ENCODE measurements around the gene FBXO42.

FBXO42 gene

GRCh38 chr1:16351994-16352841 lies at the start of gene FBXO42:
Gene FBXO42, minus strand, starts transcription at chr1:16352480. Its CDS starts 37,062 bp downstream, at chr1:16315418.
- Histone ChIP-seq H3K4me3 (ENCODE audit: low read length) (peak within 1 kb of the TSS; percentile 98), H3K36me3 (ENCODE audit: control insufficient read depth, insufficient read depth, low read length, severe bottlenecking) (no peaks in the 10 kb centered on the region), H3K9me3 (ENCODE audit: control insufficient read depth, low read length) (no peaks in the 10 kb centered on the region), H3K27me3 (replicated peaks; ENCODE audit: control insufficient read depth, insufficient read depth, low read length) (no peaks in the 10 kb centered on the region), H3K9ac (ENCODE audit: low read length) (peak within 1 kb of the TSS; percentile 99), H3K4me1 (ENCODE audit: control insufficient read depth, insufficient read depth, low read length) (peaks cover 29% of the 10 kb centered on the region)
- peak; percentile 98 for DNase-seq (ENCODE audit: low read depth)

DNA sequence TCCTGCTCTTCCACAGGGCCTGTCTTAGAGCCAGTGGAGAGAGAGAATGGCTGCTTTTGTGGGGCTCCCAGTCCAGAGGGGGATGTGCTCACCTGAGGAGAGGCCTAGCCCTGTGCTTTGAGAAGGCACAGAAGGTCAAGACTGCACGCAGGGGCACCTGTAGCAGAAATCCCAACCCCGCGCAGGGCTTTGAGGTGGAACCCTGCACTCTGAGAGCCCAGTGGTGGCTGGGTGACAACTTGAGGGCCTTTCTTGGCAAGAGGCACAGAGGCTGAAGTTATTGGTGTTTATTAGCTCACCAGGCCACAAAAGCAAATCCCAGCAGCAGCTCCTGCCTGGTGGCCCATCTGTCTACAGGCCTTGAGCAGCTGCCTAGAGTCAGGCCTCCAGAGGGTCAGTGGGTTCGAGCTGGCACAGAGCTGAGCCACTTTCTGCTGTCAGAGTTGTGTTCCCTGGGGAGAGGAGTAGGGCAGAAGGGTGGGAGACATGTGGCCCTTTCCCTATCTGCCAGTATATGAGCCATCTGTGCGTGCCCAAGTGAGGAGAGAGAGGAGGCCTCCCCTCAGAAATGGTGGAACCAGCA lies 46.2 kb upstream of the FBXO42 start:
- no peaks in the 10 kb centered on the region for H3K9me3 ChIP-seq (ENCODE audit: control insufficient read depth, low read length)
- no peak for DNase-seq (ENCODE audit: low read depth)
- H3K36me3 ChIP-seq (ENCODE audit: control insufficient read depth, insufficient read depth, low read length, severe bottlenecking), result peaks cover 49% of the 10 kb centered on the region
- H3K4me1 ChIP-seq (ENCODE audit: control insufficient read depth, insufficient read depth, low read length), result peaks cover 22% of the 10 kb centered on the region
- H3K9ac ChIP-seq (ENCODE audit: low read length), result no peak overlapping the region
- no peak overlapping the region for H3K4me3 ChIP-seq (ENCODE audit: low read length)
- H3K27me3 ChIP-seq (replicated peaks; ENCODE audit: control insufficient read depth, insufficient read depth, low read length), result no peaks in the 10 kb centered on the region

DNA sequence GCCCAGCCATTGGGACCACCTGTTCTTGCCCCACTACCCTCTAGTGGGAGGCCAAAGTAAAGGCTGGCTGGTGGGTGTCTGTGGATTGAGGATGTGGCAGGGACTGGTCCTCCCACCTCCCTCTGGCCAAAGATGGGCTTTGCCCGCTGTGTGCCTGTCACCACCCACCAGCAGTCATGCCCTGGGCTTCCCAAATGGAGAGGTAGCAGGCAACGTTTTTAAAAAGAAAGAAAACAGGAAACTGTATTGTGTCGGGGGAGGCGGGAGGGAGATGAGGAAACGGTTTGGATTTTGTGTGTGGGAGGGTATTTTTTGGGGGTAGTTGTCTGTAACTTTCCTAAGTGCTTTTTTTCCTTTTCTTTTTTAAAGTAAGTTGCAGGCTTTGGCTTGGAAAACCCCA lies 44.8 kb upstream of the FBXO42 start:
- H3K27me3 ChIP-seq (replicated peaks; ENCODE audit: control insufficient read depth, insufficient read depth, low read length), result no peaks in the 10 kb centered on the region
- peaks cover 49% of the 10 kb centered on the region for H3K36me3 ChIP-seq (ENCODE audit: control insufficient read depth, insufficient read depth, low read length, severe bottlenecking)
- H3K9ac ChIP-seq (ENCODE audit: low read length), result peak overlapping the region; percentile 7
- no peak for DNase-seq (ENCODE audit: low read depth)
- H3K9me3 ChIP-seq (ENCODE audit: control insufficient read depth, low read length), result no peaks in the 10 kb centered on the region
- H3K4me3 ChIP-seq (ENCODE audit: low read length), result peak overlapping the region; percentile 11
- peaks cover 31% of the 10 kb centered on the region for H3K4me1 ChIP-seq (ENCODE audit: control insufficient read depth, insufficient read depth, low read length)

- Histone ChIP-seq H3K9ac (ENCODE audit: low read length) (no peak overlapping the region), H3K27me3 (replicated peaks; ENCODE audit: control insufficient read depth, insufficient read depth, low read length) (no peaks in the 10 kb centered on the region), H3K4me3 (ENCODE audit: low read length) (peak overlapping the region; percentile 11), H3K36me3 (ENCODE audit: control insufficient read depth, insufficient read depth, low read length, severe bottlenecking) (peaks cover 49% of the 10 kb centered on the region), H3K9me3 (ENCODE audit: control insufficient read depth, low read length) (no peaks in the 10 kb centered on the region), H3K4me1 (ENCODE audit: control insufficient read depth, insufficient read depth, low read length) (peaks cover 36% of the 10 kb centered on the region)
- peak; percentile 65 for DNase-seq (ENCODE audit: low read depth)
Measured at GRCh38 chr1:16396591-16396990, 44.3 kb upstream of the FBXO42 start.

GRCh38 chr1:16394977-16395376 lies 42.7 kb upstream of the FBXO42 start:
- Histone ChIP-seq H3K36me3 (ENCODE audit: control insufficient read depth, insufficient read depth, low read length, severe bottlenecking) (peaks cover 42% of the 10 kb centered on the region), H3K27me3 (replicated peaks; ENCODE audit: control insufficient read depth, insufficient read depth, low read length) (no peaks in the 10 kb centered on the region), H3K9ac (ENCODE audit: low read length) (no peak overlapping the region), H3K4me3 (ENCODE audit: low read length) (no peak overlapping the region), H3K4me1 (ENCODE audit: control insufficient read depth, insufficient read depth, low read length) (peaks cover 40% of the 10 kb centered on the region), H3K9me3 (ENCODE audit: control insufficient read depth, low read length) (no peaks in the 10 kb centered on the region)
- no peak for DNase-seq (ENCODE audit: low read depth)

GRCh38 chr1:16393570-16394521 lies 41.6 kb upstream of the FBXO42 start:
- H3K9ac ChIP-seq (ENCODE audit: low read length), result no peak overlapping the region
- H3K27me3 ChIP-seq (replicated peaks; ENCODE audit: control insufficient read depth, insufficient read depth, low read length), result no peaks in the 10 kb centered on the region
- no peak overlapping the region for H3K4me3 ChIP-seq (ENCODE audit: low read length)
- H3K36me3 ChIP-seq (ENCODE audit: control insufficient read depth, insufficient read depth, low read length, severe bottlenecking), result peaks cover 34% of the 10 kb centered on the region
- H3K4me1 ChIP-seq (ENCODE audit: control insufficient read depth, insufficient read depth, low read length), result peaks cover 40% of the 10 kb centered on the region
- H3K9me3 ChIP-seq (ENCODE audit: control insufficient read depth, low read length), result no peaks in the 10 kb centered on the region
- no peak for DNase-seq (ENCODE audit: low read depth)

DNA sequence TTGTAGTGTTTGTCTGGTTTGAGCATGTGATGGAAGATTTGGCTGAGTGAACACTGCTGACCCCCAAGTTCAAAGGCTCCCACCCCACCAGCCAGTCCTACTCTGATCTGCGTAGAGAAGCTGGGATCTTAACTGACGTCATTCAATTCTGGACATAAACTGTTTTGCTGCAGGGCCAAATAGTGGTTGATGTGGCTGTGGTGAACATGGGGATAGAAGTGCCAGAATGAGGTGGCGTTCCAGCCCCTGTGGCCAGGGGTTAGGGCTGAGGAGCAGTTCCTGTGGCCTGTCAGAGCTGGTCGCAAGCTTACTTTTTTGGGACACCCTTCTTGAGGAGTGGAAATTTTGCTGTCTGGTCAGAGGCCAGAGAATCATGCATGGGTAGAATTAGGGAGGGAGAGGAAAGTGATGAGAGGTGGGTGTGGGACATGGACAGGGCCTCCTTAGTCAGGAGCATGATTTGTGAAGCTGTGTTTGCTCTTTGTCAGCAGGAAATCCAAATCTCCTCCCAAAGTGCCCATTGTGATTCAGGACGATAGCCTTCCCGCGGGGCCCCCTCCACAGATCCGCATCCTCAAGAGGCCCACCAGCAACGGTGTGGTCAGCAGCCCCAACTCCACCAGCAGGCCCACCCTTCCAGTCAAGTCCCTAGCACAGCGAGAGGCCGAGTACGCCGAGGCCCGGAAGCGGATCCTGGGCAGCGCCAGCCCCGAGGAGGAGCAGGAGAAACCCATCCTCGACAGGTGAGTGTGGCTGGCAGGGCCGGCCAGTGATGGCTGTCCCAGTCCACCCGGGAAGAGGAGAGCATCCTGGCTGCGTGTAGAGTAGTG lies 40.7 kb upstream of the FBXO42 start:
- Histone ChIP-seq H3K27me3 (replicated peaks; ENCODE audit: control insufficient read depth, insufficient read depth, low read length) (no peaks in the 10 kb centered on the region), H3K4me3 (ENCODE audit: low read length) (no peak overlapping the region), H3K36me3 (ENCODE audit: control insufficient read depth, insufficient read depth, low read length, severe bottlenecking) (peaks cover 32% of the 10 kb centered on the region), H3K9me3 (ENCODE audit: control insufficient read depth, low read length) (no peaks in the 10 kb centered on the region), H3K9ac (ENCODE audit: low read length) (no peak overlapping the region), H3K4me1 (ENCODE audit: control insufficient read depth, insufficient read depth, low read length) (peaks cover 43% of the 10 kb centered on the region)
- no peak for DNase-seq (ENCODE audit: low read depth)

- Histone ChIP-seq H3K9ac (ENCODE audit: low read length) (no peak overlapping the region), H3K9me3 (ENCODE audit: control insufficient read depth, low read length) (no peaks in the 10 kb centered on the region), H3K4me1 (ENCODE audit: control insufficient read depth, insufficient read depth, low read length) (peaks cover 48% of the 10 kb centered on the region), H3K36me3 (ENCODE audit: control insufficient read depth, insufficient read depth, low read length, severe bottlenecking) (peaks cover 28% of the 10 kb centered on the region), H3K27me3 (replicated peaks; ENCODE audit: control insufficient read depth, insufficient read depth, low read length) (no peaks in the 10 kb centered on the region), H3K4me3 (ENCODE audit: low read length) (no peak overlapping the region)
- DNase-seq (ENCODE audit: low read depth), result no peak
Measured at GRCh38 chr1:16391411-16391810, 39.1 kb upstream of the FBXO42 start.

DNA sequence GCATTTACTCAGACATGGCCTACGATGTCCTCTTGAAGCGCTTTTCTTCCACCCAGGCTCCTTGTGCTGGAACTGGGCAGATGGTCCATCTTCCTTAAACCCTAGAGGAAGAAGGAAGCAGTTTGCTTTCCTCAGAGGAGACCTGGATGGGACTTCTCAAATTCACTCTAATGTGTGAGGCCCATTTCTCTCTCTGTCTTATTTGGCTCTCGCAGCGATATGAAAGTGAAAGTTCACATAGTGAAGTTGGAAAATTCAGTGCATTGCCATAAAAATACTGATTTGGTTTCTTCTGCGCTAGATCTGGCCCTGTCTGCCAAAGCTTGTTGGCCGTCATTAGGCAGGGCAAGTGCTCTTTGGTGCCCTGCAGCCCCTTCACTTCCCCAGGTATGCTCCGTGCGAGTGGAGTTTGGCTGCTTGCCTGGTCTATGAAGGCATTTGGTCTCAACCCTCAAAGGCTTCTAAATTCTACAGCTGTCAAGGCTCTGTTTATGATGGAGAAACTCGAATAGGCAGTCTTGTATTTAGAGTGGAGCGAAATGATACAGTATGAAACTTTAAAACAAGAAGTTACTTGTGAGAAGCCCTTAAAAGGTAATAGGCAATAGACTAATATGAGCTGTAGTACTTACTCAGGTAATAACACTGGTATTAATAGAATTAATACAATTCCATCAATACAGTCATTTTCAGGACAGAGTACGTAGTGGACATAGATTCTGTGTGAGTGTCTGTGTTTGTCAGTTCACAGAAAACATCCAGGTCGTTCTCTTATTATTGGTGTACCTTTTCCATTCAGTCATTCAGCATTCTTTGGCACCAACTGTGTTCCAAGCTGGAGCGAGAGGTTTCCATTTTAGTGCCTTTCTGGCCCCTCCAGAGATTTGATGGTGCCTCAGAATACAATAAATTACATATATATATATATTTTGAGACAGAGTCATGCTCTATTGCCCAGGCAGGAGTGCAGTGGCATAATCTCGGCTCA lies 35.2 kb upstream of the FBXO42 start:
- Histone ChIP-seq H3K9me3 (ENCODE audit: control insufficient read depth, low read length) (no peaks in the 10 kb centered on the region), H3K4me3 (ENCODE audit: low read length) (peak overlapping the region; percentile 77), H3K9ac (ENCODE audit: low read length) (peak overlapping the region; percentile 62), H3K27me3 (replicated peaks; ENCODE audit: control insufficient read depth, insufficient read depth, low read length) (no peaks in the 10 kb centered on the region), H3K36me3 (ENCODE audit: control insufficient read depth, insufficient read depth, low read length, severe bottlenecking) (no peaks in the 10 kb centered on the region), H3K4me1 (ENCODE audit: control insufficient read depth, insufficient read depth, low read length) (peaks cover 41% of the 10 kb centered on the region)
- DNase-seq (ENCODE audit: low read depth), result no peak

All from adipocyte (in vitro differentiated cells).